Right lobe of liver (tissue), 6 donors: ENCODE measurements around the gene IGFBP4. TPM values are rescaled to one million over a fixed set of nuclear protein-coding genes. Genes with fewer than 3 reads are reported as not detected.

Experiments used
- ATAC-seq, 4 donors: fragments of 200-7000 bp; cut with Tn5 transposase; one replicate each; pipeline ENCODE4 v1.9.1; 2020; ENCODE audit warnings: mild to moderate bottlenecking in 4 of 4, moderate library complexity in 4 of 4
- DNase-seq, 3 donors: peaks; one replicate each; pipeline ENCODE4 v3.0.0-alpha.2; 2020
- H3K27ac ChIP-seq, 3 donors: fragments of 200-600 bp; one replicate each; pipeline ENCODE4 v1.8.0; 2022
- H3K27me3 ChIP-seq, 2 donors: fragments of 200-600 bp; one replicate each; pipeline ENCODE4 v1.8.0; 2022
- H3K36me3 ChIP-seq, 4 donors: fragments of 200-600 bp; sonication (generic) in 1 of 4; one replicate each; pipeline versions ENCODE4 v1.5.1 to v1.8.0; 2017 to 2022; ENCODE audit warnings: control low read depth in 1 of 4
- H3K4me1 ChIP-seq, 4 donors: fragments of 200-600 bp; sonication (generic) in 1 of 4; one replicate each; pipeline versions ENCODE4 v1.5.1 to v1.8.0; 2017 to 2022; ENCODE audit warnings: control low read depth in 1 of 4
- H3K4me3 ChIP-seq, 3 donors: fragments of 200-600 bp; one replicate each; pipeline ENCODE4 v1.8.0; 2022
- H3K9me3 ChIP-seq, 4 donors: fragments of 200-600 bp; sonication (generic) in 1 of 4; one replicate each; pipeline versions ENCODE4 v1.5.1 to v1.8.0; 2017 to 2022; ENCODE audit warnings: control low read depth in 1 of 4
- CTCF ChIP-seq, 4 donors: fragments of 200-600 bp in 3 of 4; fragments of 450-650 bp in 1 of 4; IDR thresholded peaks; one replicate each; pipeline versions ENCODE4 v1.5.1 to v1.8.0; 2016 to 2022; ENCODE audit warnings: antibody characterized with exemption in 4 of 4, mild to moderate bottlenecking in 2 of 4
- POLR2A ChIP-seq: fragments of 450-650 bp; IDR thresholded peaks from one replicate; pipeline ENCODE4 v1.6.1; 2017; ENCODE audit warnings: antibody characterized with exemption, mild to moderate bottlenecking
- WGBS: methylation state at CpG from one replicate; pipeline ENCODE4 v1.1.6; 2018; ENCODE audit warnings: low coverage, low lambda C conversion rate; ENCODE audit not compliant: insufficient coverage; ENCODE audit errors: missing lambda C conversion rate; 5-methylcytosine and 5-hydroxymethylcytosine counted together
- intact Hi-C, 2 donors: fragments of 100-400 bp; cut with DNase I; formaldehyde crosslinking; loops; one replicate each; pipeline versions ENCODE4 v1.11.2 to v1.14.1; 2022
- total RNA-seq, 6 experiments: library from RNA; depleted of rRNA in 2 of 6; stranded (reverse); fragments of >200 nt in 2 of 6; fragmentation: NEBNext Ultra II Directional in 3 of 6; extraction: Animal tissue kit (Norgen Biotek cat#: 25700) in 3 of 6; gene quantifications; one replicate each; pipeline versions ENCODE4 v1.1.0 to v1.2.4, GENCODE V29; 2016 to 2023
- donor health status: DM: no; HTN: yes; CAD: no.
- donor health status: DM: no; HTN: no; CAD: no.
- donor health status: DM: no; HTN: no; CAD: no.
- donor health status: DM: no; HTN: yes; CAD: no.
- donor health status: DM: no; HTN: yes; CAD: no.

IGFBP4 gene
- total RNA-seq, 6 experiments from 2014 or later, result 382 to 716 (median 430) TPM

- no peak for TF ChIP-seq CTCF (IDR thresholded peaks at IDR 0.05)
- TF ChIP-seq POLR2A, result no peak
- H3K4me3 ChIP-seq, result no peak overlapping the region
- no peak for DNase-seq
- 59% methylated on average over 4 of the region's 5 CpGs for WGBS
- H3K36me3 ChIP-seq, result no peaks in the 10 kb centered on the region
- H3K4me1 ChIP-seq, result peaks cover 0 to 39% (median 8%) of the 10 kb centered on the region in 4 donors
- H3K27me3 ChIP-seq, result no peaks in the 10 kb centered on the region
- H3K27ac ChIP-seq, result no peak overlapping the region
- ATAC-seq, result no peak
- intact Hi-C loops, result loop anchor here in 1 of 2 donors (10.0 kb wide), 1 partner anchor 70 kb away; no protein-coding TSS in a partner anchor
- H3K9me3 ChIP-seq, result no peaks in the 10 kb centered on the region
Observed at GRCh38 chr17:40464392-40464855, 21.2 kb downstream of the IGFBP4 start.

GRCh38 chr17:40466298-40466971 is 23.2 kb downstream of the IGFBP4 start:
- H3K4me3 ChIP-seq, result no peak overlapping the region
- H3K27me3 ChIP-seq, result no peaks in the 10 kb centered on the region
- DNase-seq (no peak), ATAC-seq (no peak)
- H3K9me3 ChIP-seq, result no peaks in the 10 kb centered on the region
- 68% methylated on average over 8 of the region's 11 CpGs for WGBS
- intact Hi-C loops, result loop anchor here in 1 of 2 donors (10.0 kb wide), 1 partner anchor 68 kb away; no protein-coding TSS in a partner anchor
- H3K27ac ChIP-seq, result no peak overlapping the region
- peaks cover 0 to 19% (median 6%) of the 10 kb centered on the region in 4 donors for H3K4me1 ChIP-seq
- H3K36me3 ChIP-seq, result no peaks in the 10 kb centered on the region
- TF ChIP-seq POLR2A, result no peak
- TF ChIP-seq CTCF (IDR thresholded peaks at IDR 0.05), result no peak

- Histone ChIP-seq H3K27ac (no peak overlapping the region), H3K9me3 (no peaks in the 10 kb centered on the region), H3K27me3 (no peaks in the 10 kb centered on the region), H3K4me3 (no peak overlapping the region), H3K4me1 (peaks cover 0 to 9% (median 2%) of the 10 kb centered on the region in 4 donors), H3K36me3 (no peaks in the 10 kb centered on the region)
- TF ChIP-seq CTCF (IDR thresholded peaks at IDR 0.05) (no peak), POLR2A (no peak)
- WGBS, result 84% methylated on average over 2 of the region's 2 CpGs
- DNase-seq, result no peak
- ATAC-seq, result no peak
- intact Hi-C loops, result loop anchor here in 1 of 2 donors (10.0 kb wide), 1 partner anchor 67 kb away; no protein-coding TSS in a partner anchor
Observed at GRCh38 chr17:40467281-40467867, 24.1 kb downstream of the IGFBP4 start.

- Histone ChIP-seq H3K4me3 (no peak overlapping the region), H3K27ac (no peak overlapping the region), H3K9me3 (no peaks in the 10 kb centered on the region), H3K27me3 (no peaks in the 10 kb centered on the region), H3K36me3 (no peaks in the 10 kb centered on the region), H3K4me1 (peaks cover 0 to 9% (median 4%) of the 10 kb centered on the region in 4 donors)
- TF ChIP-seq POLR2A (no peak), CTCF (IDR thresholded peaks at IDR 0.05) (no peak)
- DNase-seq (no peak), ATAC-seq (no peak)
- 97% methylated on average over 5 of the region's 7 CpGs for WGBS
- intact Hi-C loops, result loop anchor here in 1 of 2 donors (10.0 kb wide), 1 partner anchor 66 kb away; no protein-coding TSS in a partner anchor
Observed at GRCh38 chr17:40468560-40468959, 25.3 kb downstream of the IGFBP4 start.
